Bronchial epithelial cell (primary cell): Measurements from ENCODE around the gene PTPN22. TPM values are rescaled to one million over a fixed set of nuclear protein-coding genes. Genes with fewer than 3 reads are reported as not detected.

ENCODE experiments used
- DNase-seq: peaks from one replicate; pipeline ENCODE4 v3.0.0-alpha.2; 2010; ENCODE audit warnings: low read depth
- FAIRE-seq: peaks from 2 replicates; lab custom pipeline; 2011; peaks lifted over from hg19 to GRCh38; lab: Jason Lieb, UNC
- H3K27me3 ChIP-seq: 2 replicates; pipeline ENCODE4 v1.5.1; 2011; ENCODE audit warnings: low read length; ENCODE audit not compliant: control insufficient read depth, insufficient read depth
- H3K36me3 ChIP-seq: 2 replicates; pipeline ENCODE4 v1.5.1; 2011; ENCODE audit warnings: low read length; ENCODE audit not compliant: control insufficient read depth, insufficient read depth
- H3K4me3 ChIP-seq: 2 replicates; pipeline ENCODE4 v1.5.1; 2011; ENCODE audit warnings: mild to moderate bottlenecking, low read depth, low read length, control low read depth
- total RNA-seq: library from RNA; depleted of rRNA; stranded (reverse); fragments of >200 nt; gene quantifications from 2 replicates; pipeline ENCODE4 v1.2.1, GENCODE V29; 2014
- TF ChIP-seq, protein P1 (sequence below): IDR thresholded peaks from 2 replicates; pipeline ENCODE4 v1.5.1; 2011; ENCODE audit warnings: mild to moderate bottlenecking, moderate library complexity, low read length, control low read depth, inconsistent platforms; ENCODE audit not compliant: insufficient read depth, severe bottlenecking

Gene PTPN22
- total RNA-seq, 1 donor from 2014 or later, result under 0.01 TPM

DNA sequence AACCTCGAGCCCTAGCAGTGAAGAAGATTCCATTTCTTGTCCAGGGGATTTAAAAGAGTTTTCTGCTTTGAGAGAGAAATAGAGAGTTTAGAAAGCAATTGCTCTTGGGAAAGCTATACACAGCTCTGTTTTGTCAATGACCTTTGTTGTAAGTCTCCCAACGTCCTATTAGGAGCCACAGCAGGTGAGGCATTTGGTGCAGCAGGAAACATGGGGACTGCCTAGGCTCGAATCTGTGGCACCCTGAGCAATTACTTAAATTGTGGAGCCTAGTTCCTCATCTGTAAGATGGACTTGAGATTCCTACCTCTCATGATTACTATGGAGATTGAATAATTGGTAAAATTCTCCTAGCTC, 41.8 kb upstream of the PTPN22 start:
- TF ChIP-seq, protein P1, sequence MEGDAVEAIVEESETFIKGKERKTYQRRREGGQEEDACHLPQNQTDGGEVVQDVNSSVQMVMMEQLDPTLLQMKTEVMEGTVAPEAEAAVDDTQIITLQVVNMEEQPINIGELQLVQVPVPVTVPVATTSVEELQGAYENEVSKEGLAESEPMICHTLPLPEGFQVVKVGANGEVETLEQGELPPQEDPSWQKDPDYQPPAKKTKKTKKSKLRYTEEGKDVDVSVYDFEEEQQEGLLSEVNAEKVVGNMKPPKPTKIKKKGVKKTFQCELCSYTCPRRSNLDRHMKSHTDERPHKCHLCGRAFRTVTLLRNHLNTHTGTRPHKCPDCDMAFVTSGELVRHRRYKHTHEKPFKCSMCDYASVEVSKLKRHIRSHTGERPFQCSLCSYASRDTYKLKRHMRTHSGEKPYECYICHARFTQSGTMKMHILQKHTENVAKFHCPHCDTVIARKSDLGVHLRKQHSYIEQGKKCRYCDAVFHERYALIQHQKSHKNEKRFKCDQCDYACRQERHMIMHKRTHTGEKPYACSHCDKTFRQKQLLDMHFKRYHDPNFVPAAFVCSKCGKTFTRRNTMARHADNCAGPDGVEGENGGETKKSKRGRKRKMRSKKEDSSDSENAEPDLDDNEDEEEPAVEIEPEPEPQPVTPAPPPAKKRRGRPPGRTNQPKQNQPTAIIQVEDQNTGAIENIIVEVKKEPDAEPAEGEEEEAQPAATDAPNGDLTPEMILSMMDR, result no peak
- DNase-seq, result no peak
- Histone ChIP-seq H3K27me3 (no peaks in the 10 kb centered on the region), H3K4me3 (no peak overlapping the region), H3K36me3 (peaks cover 1% of the 10 kb centered on the region)
- FAIRE-seq, result no peak

GRCh38 chr1:113912594-113913311, 41.2 kb upstream of the PTPN22 start:
- FAIRE-seq, result no peak
- TF ChIP-seq, protein P1, result no peak
- no peaks in the 10 kb centered on the region for H3K27me3 ChIP-seq
- no peak for DNase-seq
- no peak overlapping the region for H3K4me3 ChIP-seq
- H3K36me3 ChIP-seq, result peaks cover 2% of the 10 kb centered on the region

- TF ChIP-seq, protein P1, result no peak
- no peaks in the 10 kb centered on the region for H3K27me3 ChIP-seq
- DNase-seq, result no peak
- H3K4me3 ChIP-seq, result peak overlapping the region; percentile 93
- no peak for FAIRE-seq
- peaks cover 3% of the 10 kb centered on the region for H3K36me3 ChIP-seq
Observed at GRCh38 chr1:113905435-113905861, 33.9 kb upstream of the PTPN22 start.

DNA sequence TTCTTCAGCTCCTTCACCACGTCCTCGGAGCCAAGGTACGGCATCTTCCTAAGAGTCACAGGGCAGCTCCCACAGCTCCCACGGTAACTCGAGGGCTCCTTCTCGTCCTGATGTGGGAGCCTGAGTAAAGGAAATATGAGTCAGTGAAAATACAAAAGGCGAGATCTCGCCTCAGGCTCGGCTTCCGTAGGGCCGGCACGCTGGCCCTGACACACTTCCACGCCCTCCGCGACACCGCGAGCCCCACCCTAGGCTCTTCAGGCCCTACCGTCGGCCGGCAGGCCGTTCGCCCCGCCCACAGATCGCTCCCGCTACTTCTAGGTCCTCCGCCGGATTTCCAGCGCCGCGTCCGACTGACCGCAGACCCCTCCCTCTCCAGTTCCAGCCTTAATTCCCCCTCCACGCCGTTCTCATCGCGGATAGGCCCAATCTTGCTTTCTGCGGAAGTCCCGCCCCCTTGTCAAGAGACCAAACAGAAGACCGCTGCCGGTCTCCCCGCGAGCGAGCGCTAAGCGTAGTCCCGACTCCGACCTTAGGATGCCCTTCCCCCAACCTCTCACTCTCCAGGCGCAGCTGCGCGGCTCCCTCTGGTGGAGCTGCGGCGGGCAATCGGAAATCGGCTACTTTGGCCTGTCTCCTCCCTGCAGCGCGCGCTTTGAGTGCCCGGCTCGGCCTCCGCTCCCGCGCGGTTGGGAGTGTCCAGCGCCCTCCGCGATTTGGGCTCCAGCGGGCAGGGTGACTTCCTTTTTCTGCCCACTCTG, 33.3 kb upstream of the PTPN22 start, which contains the start of the genes AP4B1 and DCLRE1B:
Gene AP4B1 (minus strand): TSS at position 126 of the 761 bp plus-strand sequence. CDS start 82 bp downstream, at position 44.
Gene DCLRE1B (plus strand): TSS at position 653 of the 761 bp plus-strand sequence. CDS start 261 bp downstream, outside the sequence.
- Histone ChIP-seq H3K27me3 (no peaks in the 10 kb centered on the region), H3K36me3 (peaks cover 3% of the 10 kb centered on the region), H3K4me3 (peak within 1 kb of the TSS; percentile 93)
- TF ChIP-seq, protein P1, result peak; percentile 89
- FAIRE-seq (no peak), DNase-seq (peak; percentile 98)

- no peaks in the 10 kb centered on the region for H3K27me3 ChIP-seq
- TF ChIP-seq, protein P1, result no peak
- H3K36me3 ChIP-seq, result peaks cover 3% of the 10 kb centered on the region
- FAIRE-seq, result no peak
- peak overlapping the region; percentile 93 for H3K4me3 ChIP-seq
- DNase-seq, result no peak
Observed at GRCh38 chr1:113904293-113904673, 32.8 kb upstream of the PTPN22 start.
